HG03342 (cell line): ENCODE data around the gene ANXA11.

ENCODE experiments used
- ATAC-seq: cut with Tn5 transposase; IDR thresholded peaks from one replicate; pipeline ENCODE4 v1.9.1; 2021; ENCODE audit warnings: mild to moderate bottlenecking, moderate library complexity; ENCODE audit not compliant: unreplicated experiment

Gene ANXA11

DNA sequence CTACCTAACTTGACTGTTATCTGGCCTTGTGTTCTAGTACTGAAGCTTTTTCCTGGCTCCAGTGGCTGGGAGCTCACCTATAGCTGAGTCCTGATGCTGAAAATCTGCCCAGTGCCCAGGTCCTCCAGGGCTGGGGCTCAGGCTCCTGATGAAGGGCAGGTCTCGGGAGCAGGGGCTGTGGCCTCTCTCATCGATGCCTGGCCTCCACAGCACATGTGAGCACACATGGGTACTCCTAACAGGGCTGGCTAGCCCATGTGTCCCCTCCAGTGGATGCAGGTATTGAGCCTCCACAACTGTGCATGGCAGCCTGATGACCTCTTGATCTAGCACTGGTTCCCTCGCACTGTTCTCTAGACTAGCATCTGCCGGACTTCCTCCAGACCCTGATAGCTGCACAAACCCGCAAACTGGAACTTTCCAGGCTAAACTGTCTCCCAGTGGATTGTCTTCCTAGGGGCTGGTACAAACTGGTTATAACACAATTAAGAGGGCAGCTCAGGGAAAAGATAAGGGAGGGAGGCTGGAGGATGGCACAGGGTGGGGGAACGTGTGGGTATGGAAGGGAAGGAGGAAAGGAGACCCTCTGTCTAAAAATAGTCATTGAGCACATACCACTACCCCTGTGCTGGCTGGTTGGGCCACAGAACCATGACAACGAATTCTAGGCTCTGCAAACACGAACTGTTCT lies 37.7 kb downstream of the ANXA11 start:
- ATAC-seq, result no peak

- no peak for ATAC-seq
Observed at GRCh38 chr10:80166581-80167470, 38.5 kb downstream of the ANXA11 start.

GRCh38 chr10:80165173-80165572 lies 40.2 kb downstream of the ANXA11 start:
- no peak for ATAC-seq

- no peak for ATAC-seq
Observed at GRCh38 chr10:80164596-80164995, 40.7 kb downstream of the ANXA11 start.

GRCh38 chr10:80163741-80164341 lies 41.5 kb downstream of the ANXA11 start:
- ATAC-seq, result no peak

DNA sequence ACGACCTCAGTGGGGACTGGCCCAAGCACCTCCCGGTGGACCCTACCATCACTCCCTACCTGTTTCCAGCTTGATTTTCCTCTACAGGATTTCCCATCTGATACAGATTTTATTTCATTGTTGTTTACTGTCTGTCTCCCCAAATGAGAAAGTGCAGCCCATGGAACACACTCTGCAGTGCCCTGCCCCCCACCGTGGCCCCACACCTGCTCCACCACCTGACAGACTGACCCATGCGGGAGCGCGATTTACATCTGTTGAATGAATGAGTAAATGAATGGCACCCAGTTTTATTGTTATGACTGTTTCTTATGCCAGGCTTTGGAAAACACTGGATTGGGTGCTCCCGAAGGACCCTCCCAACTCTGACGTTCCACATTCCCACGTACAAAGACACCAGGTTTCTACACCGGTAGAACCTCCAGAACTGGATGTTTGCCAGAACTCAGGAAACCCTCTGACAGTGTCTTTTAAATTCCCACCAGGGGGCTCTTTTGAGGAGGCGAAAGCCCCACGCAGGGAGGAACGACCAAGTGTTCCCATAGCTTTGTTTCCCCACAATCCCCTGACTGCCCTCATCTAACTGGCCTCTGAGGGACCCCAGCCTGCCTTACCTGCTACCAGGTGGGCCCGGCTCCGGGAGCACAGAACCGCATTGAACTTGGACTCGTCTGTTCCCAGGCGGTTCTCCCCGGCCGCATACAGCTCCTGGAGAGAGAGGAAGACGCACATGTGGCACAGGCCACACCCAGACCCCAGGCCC lies 43.8 kb downstream of the ANXA11 start:
- ATAC-seq, result no peak

DNA sequence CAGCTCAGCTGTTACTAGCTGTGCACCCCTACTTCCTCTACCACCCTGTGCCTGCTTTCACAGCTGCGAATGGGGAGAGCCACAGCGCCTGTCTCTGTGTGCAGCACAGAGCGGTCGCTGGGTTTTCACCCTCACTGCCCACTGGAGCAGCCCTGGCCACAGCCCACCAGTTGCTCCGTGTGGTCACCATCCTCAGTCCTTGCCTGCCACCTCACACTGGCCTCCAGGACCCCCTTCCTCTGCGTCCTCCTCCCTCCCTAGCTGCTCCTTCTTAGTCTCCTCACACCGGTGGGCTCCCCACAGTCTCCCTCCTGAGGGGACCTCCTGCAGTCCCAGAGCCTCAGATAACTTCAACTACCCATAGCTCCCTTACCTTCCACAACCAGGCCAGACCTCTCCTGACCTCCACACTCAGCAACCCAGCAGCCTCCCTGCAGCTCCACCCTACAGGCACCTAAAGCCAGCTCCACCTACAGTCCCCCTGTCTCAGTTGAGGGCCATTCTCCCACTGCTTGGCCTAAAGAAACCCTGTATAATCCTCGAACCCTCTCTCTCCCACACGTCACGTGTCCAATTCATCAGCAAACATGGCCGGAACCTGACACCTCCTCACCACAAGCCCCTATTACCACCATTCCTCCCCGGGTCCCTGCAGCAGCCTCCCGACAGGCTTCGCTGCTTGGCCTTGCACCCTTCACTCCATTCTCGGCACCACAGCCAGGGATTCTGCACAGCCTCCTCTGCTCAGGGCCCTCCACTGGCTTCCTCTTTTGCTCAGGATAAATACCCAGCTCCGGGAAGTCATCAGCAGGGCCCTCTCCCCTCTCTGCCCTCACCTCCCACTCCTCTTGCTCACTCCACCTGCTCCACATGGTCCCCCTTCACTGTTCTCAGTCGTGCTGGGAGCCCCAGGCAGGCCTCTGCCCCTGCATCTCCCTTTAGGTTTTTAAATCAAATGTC lies 44.7 kb downstream of the ANXA11 start:
- ATAC-seq, result no peak

- no peak for ATAC-seq
Observed at GRCh38 chr10:80159166-80159873, 46.0 kb downstream of the ANXA11 start.

- no peak for ATAC-seq
Observed at GRCh38 chr10:80158598-80159127, 46.7 kb downstream of the ANXA11 start.

GRCh38 chr10:80158126-80158525 lies 47.2 kb downstream of the ANXA11 start:
- no peak for ATAC-seq

DNA sequence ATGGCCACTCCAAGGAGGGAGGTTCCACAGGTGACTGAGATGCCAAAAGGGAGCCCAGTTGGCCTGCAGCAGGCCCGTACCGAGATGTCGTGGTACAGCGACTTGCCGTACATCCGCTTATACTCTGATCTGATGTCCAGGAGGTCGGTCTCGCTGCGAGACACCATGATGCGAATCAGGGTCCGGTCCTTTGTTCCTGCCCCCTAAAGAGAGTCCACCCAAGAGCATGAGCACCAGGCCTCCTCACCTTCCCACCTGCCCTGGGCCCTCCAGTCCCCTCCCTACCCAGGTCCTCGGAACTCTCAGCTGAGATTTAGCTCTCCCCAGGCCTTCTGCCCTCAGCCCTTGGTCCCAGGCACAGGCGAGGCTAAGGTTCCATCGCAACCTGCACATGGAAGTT lies 47.8 kb downstream of the ANXA11 start:
- no peak for ATAC-seq

- ATAC-seq, result no peak
Observed at GRCh38 chr10:80156216-80156615, 49.1 kb downstream of the ANXA11 start.

DNA sequence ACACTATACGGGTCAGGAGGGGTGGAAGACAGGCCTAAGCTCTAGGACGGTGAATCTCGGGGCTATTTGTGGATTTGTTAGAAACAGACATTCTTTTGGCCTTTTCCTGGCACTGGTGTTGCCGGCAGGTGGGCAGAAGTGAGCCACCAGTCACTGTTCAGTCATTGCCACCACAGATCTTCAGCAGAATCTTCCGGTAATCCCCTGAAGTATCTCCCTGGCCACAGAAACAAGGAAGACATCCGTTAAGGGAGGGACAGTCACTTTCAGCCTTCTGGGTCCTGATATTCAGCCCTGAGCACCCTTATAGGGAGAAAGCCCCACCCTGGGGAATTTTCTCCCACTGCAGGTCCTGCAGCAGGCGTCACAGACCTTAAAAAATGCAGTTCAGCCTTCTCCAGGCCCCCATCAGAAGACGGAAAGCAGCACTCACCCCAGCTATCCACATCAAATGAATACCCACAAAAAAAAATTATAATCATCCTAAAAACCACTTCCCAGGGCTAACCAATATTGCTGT lies 49.6 kb downstream of the ANXA11 start:
- ATAC-seq, result no peak

GRCh38 chr10:80154978-80155695 lies 50.2 kb downstream of the ANXA11 start:
- ATAC-seq, result no peak

GRCh38 chr10:80154626-80154977 lies 50.7 kb downstream of the ANXA11 start:
- ATAC-seq, result no peak

- no peak for ATAC-seq
Observed at GRCh38 chr10:80153460-80153859, 51.9 kb downstream of the ANXA11 start.

DNA sequence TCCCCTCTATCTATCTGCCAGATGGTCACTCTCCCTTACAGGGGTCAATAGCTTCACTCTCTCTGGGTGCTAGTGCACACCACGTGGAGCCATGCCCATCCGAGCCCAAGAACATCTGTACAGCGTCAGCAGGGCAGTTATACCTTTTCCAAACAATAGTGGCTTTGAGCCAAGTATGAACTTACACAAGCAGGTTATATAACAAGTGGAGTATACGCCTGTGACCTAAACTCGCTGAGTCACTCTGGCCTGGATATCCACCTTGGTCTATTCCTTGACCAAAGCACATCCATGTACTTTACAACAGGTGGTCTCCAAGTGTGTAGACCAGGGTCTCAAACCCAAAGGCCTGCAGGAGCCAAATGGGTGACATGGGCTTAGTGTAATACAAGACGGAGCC lies 52.5 kb downstream of the ANXA11 start:
- no peak for ATAC-seq

DNA sequence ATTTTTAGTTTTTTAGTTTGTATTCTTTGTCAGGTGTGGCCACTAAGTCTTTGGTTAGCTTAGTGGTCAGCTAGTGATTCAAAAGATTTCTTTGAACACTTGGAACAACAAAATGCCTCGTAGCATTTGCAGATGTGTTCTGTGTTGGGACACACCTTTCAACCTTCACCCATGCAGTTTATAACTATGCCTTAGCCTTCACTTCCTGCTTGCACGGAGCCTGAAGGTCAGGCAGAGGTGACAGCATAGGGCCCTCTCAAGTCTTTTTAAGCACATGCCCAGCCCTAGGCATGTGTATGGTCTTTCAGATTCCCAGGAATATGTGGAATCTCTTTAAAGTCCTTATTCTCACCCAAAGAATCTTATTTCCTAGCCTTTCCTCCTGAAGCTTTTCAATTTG lies 55.2 kb downstream of the ANXA11 start:
- ATAC-seq, result no peak
